ENCODE measurements around the gene HYKK.
"Not testable (repeated sequence)": the region's sequence is repeated elsewhere in the genome, so short reads cannot be mapped to it uniquely, and the experiment has no call there.

The HYKK gene

GRCh38 chr15:78540141-78540870 lies 32.9 kb downstream of the HYKK start, which contains the start of gene PSMA4:
TSS of gene PSMA4 (plus strand) at chr15:78540444. CDS start at chr15:78541928, 1,484 bp downstream.
- DNase-seq = peak; percentile 85

- DNase-seq = no peak
Measured at GRCh38 chr15:78540871-78541743, 33.7 kb downstream of the HYKK start.

DNA sequence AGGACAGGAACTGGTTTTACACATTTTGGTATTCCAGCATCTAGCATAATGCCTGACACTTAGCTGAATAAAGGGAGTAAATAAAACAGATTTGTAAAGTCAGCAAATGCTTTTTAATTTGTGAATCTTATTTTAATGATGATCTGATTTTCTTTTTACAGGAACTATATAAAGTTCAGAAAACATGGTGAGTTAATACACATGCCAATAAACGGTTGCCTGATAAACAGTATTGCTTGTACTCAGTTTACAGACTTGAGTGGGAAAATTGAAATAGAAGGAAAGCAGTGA lies 34.3 kb downstream of the HYKK start:
- DNase-seq = no peak

GRCh38 chr15:78542647-78543046 lies 35.3 kb downstream of the HYKK start:
- no peak for DNase-seq

DNA sequence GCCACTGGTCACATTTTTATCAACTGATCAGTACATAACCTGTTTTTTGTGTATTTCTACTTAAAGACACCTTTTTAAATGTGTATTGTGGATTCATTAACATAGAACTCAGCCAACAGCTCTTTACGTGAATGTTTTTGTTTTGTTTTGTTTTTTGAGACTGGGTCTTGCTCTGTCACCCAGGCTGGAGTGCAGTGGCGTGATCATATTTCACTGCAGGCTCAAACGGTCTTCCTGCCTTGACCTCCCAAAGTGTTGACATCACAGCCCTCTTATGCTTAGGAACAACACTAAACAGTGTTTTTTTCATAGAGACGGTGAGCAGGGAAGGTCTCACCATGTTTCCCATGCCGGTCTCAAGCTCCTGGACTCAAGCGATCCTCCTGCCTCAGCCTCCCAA lies 42.8 kb downstream of the HYKK start:
- DNase-seq = no peak

DNA sequence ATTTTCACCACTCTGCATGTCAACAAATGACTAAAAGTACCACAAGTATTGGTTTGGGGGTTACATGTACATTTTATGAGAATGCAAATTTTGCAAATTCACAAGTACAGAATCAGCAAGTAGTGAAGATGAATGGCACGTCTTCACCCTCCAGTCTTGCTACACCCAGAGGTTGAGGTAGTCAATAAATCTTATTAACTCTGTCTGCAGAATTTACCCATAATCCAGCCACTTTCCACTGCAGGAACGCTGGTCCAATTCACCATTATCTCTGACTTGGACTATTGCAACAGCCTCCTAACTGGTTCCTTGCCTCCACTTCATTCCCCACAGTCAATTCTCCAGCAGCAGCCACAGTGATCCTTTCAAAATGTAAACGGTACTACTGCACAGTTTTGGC lies 43.4 kb downstream of the HYKK start:
- DNase-seq = no peak

GRCh38 chr15:78551902-78552301 lies 44.5 kb downstream of the HYKK start:
- DNase-seq = no peak

DNA sequence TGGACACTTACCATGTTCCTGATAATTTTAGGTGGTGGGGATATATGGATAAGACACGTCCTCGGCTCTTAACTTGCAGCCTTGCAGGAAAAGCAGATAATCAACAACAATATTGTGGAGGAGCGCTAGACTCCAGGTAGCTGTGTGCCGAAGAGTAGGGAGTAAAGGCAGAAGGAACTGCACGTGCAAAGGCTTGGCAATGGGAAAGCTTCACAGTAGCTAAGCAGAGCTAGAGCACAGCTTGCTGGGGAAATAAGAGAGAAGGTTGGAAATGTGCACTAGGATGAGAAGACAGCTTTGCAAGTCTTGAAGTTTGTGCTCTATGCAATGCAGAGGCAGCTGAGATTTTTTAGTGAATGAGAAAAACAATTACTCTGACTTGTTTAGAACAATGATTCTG lies 45.2 kb downstream of the HYKK start:
- no peak for DNase-seq

DNA sequence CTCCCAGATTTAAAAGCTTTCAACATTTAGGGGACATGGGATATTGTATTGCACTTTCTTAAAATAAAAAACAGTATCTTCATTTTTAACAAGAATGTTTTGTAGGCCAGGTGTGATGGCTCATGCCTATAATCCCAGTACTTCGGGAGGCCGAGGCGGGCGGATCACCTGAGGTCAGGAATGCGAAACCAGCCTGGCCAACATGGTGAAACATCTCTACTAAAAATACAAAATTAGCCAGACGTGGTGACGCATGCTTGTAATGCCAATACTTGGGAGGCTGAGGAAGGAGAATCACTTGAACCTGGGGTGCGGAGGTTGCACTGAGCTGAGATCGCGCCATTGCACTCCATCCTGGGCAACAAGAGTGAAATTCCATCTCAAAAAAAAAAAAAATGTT lies 52.8 kb downstream of the HYKK start:
- not testable (repeated sequence) for DNase-seq

DNA sequence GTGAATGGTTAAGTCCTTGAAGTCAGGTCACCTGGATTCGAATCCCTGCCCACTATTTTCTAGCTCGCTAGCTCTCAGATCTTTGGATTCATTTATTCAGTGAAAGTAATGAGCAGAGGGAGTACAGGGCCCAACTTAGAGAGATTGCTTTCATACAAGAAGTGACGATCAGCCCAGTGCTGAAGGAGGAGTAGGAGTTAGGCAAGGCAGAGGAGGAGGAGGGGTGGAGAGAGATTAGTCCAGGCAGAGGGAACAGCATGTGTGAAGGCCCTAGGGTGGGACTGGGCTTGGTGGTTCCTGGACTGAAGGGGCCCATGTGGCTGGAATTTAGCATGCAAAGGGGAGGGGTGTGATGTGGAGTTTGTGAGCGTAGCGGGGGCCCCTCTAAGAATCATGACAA lies 54.1 kb downstream of the HYKK start:
- DNase-seq = no peak

DNA sequence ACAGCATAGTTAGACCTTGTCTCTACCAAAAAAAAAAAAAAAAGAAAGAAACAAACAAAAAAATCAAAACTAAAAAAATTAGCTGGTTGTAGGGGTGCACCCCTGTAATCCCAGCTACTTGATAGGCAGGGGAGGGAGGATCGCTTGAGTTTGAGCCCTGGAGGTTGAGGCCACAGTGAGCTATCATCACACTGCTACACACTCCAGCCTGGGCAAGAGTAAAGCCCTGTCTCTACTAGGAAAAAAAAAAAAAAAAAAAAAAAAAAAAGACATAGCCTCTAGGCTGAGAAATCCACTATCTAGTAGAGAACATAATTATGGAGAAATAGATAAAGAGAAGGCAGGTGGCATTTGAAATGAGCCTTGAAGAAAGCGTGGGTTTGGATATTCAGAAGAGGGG lies 55.7 kb downstream of the HYKK start:
- no peak for DNase-seq

GRCh38 chr15:78564743-78565096 lies 57.3 kb downstream of the HYKK start:
- DNase-seq = no peak

DNA sequence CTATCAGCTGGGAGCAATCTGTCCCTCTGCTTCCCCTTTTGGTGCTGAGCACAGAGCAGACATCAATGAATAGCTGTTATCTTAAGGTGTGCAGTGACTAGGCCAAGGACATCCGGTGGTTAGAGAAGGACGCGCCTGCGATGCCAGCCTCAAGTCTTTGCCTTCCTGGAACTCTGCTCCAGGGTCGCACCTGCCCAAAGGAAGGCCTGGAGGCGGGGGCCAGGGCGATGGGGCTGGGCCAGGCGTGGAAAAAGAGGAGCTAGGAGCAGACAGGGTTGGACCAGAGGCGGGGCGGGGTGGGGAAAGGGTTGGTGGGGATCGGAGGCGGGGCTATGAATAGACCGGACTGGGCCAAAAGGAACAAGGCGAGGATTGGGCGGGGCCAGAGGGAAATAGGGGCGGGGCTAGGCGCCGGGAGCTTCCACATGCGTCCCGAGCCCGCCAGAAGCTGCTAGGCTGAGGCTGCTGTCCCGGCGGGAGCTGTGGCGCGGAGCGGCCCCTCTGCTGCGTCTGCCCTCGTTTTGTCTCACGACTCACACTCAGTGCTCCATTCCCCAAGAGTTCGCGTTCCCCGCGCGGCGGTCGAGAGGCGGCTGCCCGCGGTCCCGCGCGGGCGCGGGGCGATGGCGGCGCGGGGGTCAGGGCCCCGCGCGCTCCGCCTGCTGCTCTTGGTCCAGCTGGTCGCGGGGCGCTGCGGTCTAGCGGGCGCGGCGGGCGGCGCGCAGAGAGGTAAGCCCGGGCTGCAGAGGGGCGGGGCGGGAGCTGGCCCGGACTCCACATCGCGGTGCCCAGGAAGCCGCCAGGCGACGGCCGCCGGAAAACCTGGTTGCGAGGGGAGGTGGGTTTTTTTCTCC lies 57.9 kb downstream of the HYKK start, which contains the start of gene CHRNA5:
Gene CHRNA5, plus strand, starts transcription at position 424 of the 854 bp plus-strand sequence. Its CDS starts 200 bp downstream, at position 624.
- DNase-seq = peak; percentile 78

- no peak for DNase-seq
Measured at GRCh38 chr15:78565951-78566774, 58.8 kb downstream of the HYKK start.

GRCh38 chr15:78567531-78567930 lies 60.2 kb downstream of the HYKK start:
- DNase-seq = no peak

- DNase-seq = no peak
Measured at GRCh38 chr15:78570710-78571109, 63.3 kb downstream of the HYKK start.

DNA sequence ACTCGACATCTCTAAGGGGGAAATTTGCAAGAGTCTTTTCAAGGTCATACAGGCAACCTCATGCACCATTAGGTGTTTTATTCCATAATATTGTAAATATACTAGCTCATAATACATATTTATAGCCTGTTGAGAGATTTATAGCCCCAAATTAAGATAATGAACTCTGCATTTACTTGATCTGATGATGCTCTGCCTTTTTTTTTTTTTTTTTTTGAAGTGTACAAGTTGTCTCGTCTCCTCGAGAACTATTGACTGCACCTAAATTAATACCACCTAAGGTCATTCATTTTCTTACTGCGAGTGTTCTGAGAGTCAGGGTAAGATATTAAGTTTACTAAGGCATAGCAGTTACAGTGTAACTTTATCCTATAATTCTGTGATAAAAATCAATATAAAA lies 64.0 kb downstream of the HYKK start:
- no peak for DNase-seq

DNA sequence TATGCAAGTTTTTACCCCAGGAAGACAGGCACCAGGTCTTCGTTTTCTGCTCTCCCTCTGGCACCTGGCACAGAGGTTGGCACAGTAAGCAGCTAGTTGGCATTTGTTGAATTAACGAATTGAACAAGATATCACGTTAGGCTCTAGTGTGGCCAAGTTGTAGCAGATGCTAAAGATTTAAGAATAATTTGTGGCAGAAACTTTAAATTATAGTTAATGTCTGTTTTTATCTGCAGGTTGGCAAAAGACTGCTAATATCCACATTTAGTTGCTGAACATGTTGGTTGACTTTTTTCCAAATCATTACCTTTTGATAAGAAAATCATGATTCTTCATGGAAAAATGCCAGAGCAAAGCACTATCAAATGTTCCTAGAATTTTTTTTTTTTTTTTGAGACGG lies 66.0 kb downstream of the HYKK start:
- no peak for DNase-seq

DNA sequence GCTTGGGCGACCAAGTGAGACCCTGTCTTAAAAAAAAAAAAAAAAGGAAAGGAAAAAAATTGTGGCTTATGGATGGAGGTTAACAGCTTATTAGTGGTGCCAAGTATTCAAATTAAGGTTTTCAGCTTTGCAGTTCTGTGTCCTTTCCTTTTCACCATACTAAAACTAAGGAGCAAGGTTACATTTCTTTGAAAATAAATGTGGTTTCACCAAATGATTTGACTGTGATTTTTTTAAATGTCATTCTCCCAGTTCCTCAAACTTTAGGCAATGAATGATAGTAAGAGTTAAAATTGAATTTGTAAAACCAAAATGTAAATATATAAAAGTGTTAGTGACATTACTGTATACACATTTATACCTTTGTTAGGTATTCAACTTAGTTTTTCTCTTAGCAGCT lies 67.6 kb downstream of the HYKK start:
- DNase-seq = no peak

All from GDM1 (cell line).